HEK293 (cell line): ENCODE measurements around the gene NNT.

Source experiments
- BCL6B ChIP-seq: fragments of 450-650 bp; formaldehyde crosslinking; IDR thresholded peaks from 2 replicates; pipeline ENCODE4 v1.5.1; 2017; ENCODE audit warnings: missing biosample characterization, missing genetic modification characterization
- ELK4 ChIP-seq: IDR thresholded peaks from 2 replicates; pipeline ENCODE4 v1.6.1; 2011; ENCODE audit warnings: mild to moderate bottlenecking, low read depth, low read length, borderline replicate concordance
- REST ChIP-seq: fragments of 450-650 bp; formaldehyde crosslinking; IDR thresholded peaks from 2 replicates; pipeline ENCODE4 v1.5.1; 2016; ENCODE audit warnings: missing biosample characterization, missing genetic modification characterization
- SETDB1 ChIP-seq: IDR thresholded peaks from one replicate; pipeline ENCODE4 v1.6.1; 2017; ENCODE audit warnings: mild to moderate bottlenecking, low read length, moderate library complexity, mixed read lengths; ENCODE audit not compliant: insufficient read length
- SP2 ChIP-seq: fragments of 450-650 bp; formaldehyde crosslinking; IDR thresholded peaks from 2 replicates; pipeline ENCODE4 v1.5.1; 2016; ENCODE audit warnings: missing biosample characterization, missing genetic modification characterization
- ZNF175 ChIP-seq: fragments of 450-650 bp; formaldehyde crosslinking; IDR thresholded peaks from 2 replicates; pipeline ENCODE4 v1.5.1; 2016; ENCODE audit warnings: missing biosample characterization, missing genetic modification characterization
- ZNF350 ChIP-seq: fragments of 450-650 bp; formaldehyde crosslinking; IDR thresholded peaks from 2 replicates; pipeline ENCODE4 v1.5.0; 2017; ENCODE audit warnings: missing biosample characterization, mild to moderate bottlenecking, missing genetic modification characterization
- ZNF391 ChIP-seq: fragments of 450-650 bp; formaldehyde crosslinking; IDR thresholded peaks from 2 replicates; pipeline ENCODE4 v1.5.1; 2016; ENCODE audit warnings: low read depth, missing biosample characterization, missing genetic modification characterization, borderline replicate concordance
- ZNF777 ChIP-seq: fragments of 450-650 bp; formaldehyde crosslinking; IDR thresholded peaks from 2 replicates; pipeline ENCODE4 v1.5.1; 2017; ENCODE audit warnings: missing biosample characterization, missing genetic modification characterization, borderline replicate concordance
- TF ChIP-seq, protein P1 (sequence below): fragments of 450-650 bp; formaldehyde crosslinking; IDR thresholded peaks from 2 replicates; pipeline ENCODE4 v1.5.1; 2016; ENCODE audit warnings: missing biosample characterization, missing genetic modification characterization
- TF ChIP-seq, protein P2 (sequence below): fragments of 450-650 bp; formaldehyde crosslinking; IDR thresholded peaks from 2 replicates; pipeline ENCODE4 v1.5.1; 2016; ENCODE audit warnings: missing biosample characterization, missing genetic modification characterization
- TF ChIP-seq, protein P3 (sequence below): sonication (generic); formaldehyde crosslinking; IDR thresholded peaks from 2 replicates; pipeline ENCODE4 v1.8.1; 2022; ENCODE audit warnings: mild to moderate bottlenecking, moderate library complexity, missing genetic modification reagents

DNA sequence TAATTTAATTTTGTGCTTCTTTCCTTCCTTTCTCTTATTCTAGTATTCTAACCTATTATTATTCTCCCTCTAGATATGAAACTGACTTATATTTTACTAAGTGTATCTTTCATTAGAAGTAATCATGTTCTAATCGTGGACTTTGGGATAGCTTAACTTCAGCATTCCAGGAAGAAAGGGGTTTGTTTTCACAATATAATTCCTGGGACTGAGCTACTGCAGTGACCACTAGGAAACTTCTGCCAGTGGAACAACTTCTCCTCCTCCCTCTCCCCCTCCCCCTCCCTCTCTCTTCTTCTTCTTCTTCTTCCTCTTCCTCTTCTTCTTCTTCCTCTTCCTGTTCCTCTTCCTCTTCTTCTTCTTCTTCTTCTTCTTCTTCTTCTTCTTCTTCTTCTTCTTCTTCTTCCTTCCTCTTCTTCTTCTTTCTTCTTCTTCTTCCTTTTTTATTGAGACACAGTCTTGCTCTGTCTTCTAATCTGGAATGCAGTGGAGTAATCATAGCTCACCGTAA lies 127.9 kb downstream of the NNT start:
- TF ChIP-seq, protein P1, sequence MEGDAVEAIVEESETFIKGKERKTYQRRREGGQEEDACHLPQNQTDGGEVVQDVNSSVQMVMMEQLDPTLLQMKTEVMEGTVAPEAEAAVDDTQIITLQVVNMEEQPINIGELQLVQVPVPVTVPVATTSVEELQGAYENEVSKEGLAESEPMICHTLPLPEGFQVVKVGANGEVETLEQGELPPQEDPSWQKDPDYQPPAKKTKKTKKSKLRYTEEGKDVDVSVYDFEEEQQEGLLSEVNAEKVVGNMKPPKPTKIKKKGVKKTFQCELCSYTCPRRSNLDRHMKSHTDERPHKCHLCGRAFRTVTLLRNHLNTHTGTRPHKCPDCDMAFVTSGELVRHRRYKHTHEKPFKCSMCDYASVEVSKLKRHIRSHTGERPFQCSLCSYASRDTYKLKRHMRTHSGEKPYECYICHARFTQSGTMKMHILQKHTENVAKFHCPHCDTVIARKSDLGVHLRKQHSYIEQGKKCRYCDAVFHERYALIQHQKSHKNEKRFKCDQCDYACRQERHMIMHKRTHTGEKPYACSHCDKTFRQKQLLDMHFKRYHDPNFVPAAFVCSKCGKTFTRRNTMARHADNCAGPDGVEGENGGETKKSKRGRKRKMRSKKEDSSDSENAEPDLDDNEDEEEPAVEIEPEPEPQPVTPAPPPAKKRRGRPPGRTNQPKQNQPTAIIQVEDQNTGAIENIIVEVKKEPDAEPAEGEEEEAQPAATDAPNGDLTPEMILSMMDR (tag by site-specific recombination): no peak
- TF ChIP-seq ZNF175 (tag by site-specific recombination): no peak
- TF ChIP-seq ELK4: no peak
- TF ChIP-seq ZNF350 (tag by site-specific recombination): no peak
- no peak for TF ChIP-seq SETDB1
- TF ChIP-seq BCL6B: no peak
- TF ChIP-seq, protein P2, sequence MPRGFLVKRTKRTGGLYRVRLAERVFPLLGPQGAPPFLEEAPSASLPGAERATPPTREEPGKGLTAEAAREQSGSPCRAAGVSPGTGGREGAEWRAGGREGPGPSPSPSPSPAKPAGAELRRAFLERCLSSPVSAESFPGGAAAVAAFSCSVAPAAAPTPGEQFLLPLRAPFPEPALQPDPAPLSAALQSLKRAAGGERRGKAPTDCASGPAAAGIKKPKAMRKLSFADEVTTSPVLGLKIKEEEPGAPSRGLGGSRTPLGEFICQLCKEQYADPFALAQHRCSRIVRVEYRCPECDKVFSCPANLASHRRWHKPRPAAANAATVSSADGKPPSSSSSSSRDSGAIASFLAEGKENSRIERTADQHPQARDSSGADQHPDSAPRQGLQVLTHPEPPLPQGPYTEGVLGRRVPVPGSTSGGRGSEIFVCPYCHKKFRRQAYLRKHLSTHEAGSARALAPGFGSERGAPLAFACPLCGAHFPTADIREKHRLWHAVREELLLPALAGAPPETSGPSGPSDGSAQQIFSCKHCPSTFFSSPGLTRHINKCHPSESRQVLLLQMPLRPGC (tag by site-specific recombination): no peak
- no peak for TF ChIP-seq ZNF777 (tag by site-specific recombination)
- TF ChIP-seq, protein P3, sequence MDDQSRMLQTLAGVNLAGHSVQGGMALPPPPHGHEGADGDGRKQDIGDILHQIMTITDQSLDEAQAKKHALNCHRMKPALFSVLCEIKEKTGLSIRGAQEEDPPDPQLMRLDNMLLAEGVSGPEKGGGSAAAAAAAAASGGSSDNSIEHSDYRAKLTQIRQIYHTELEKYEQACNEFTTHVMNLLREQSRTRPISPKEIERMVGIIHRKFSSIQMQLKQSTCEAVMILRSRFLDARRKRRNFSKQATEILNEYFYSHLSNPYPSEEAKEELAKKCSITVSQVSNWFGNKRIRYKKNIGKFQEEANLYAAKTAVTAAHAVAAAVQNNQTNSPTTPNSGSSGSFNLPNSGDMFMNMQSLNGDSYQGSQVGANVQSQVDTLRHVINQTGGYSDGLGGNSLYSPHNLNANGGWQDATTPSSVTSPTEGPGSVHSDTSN (CRISPR knock-in tag): no peak
- no peak for TF ChIP-seq ZNF391 (tag by site-specific recombination)
- no peak for TF ChIP-seq REST
- TF ChIP-seq SP2 (tag by site-specific recombination): no peak
